ENCODE results near the gene CLK1.
A peak's percentile ranks its signal among the peaks of the same experiment; 100 is the strongest.
"Not testable (repeated sequence)": the region's sequence is repeated elsewhere in the genome, so short reads cannot be mapped to it uniquely, and the experiment has no call there.

Gene CLK1

GRCh38 chr2:200851398-200852248, 12.8 kb downstream of the CLK1 start:
- no peak for DNase-seq (ENCODE audit: low read depth)

GRCh38 chr2:200850512-200851256, 13.8 kb downstream of the CLK1 start:
- no peak for DNase-seq (ENCODE audit: low read depth)

- no peak for DNase-seq (ENCODE audit: low read depth)
These were observed 16.5 kb downstream of the CLK1 start for GRCh38 chr2:200847939-200848338.

- DNase-seq (ENCODE audit: low read depth): no peak
These were observed 17.2 kb downstream of the CLK1 start for GRCh38 chr2:200847269-200847668.

GRCh38 chr2:200845669-200846325, 18.7 kb downstream of the CLK1 start:
- no peak for DNase-seq (ENCODE audit: low read depth)

- DNase-seq (ENCODE audit: low read depth): no peak
These were observed 19.3 kb downstream of the CLK1 start for GRCh38 chr2:200845194-200845593.

- DNase-seq (ENCODE audit: low read depth): no peak
These were observed 20.2 kb downstream of the CLK1 start for GRCh38 chr2:200843993-200844948.

- DNase-seq (ENCODE audit: low read depth): no peak
These were observed 24.9 kb downstream of the CLK1 start for GRCh38 chr2:200839513-200839912.

GRCh38 chr2:200834701-200835100, 29.8 kb downstream of the CLK1 start:
- DNase-seq (ENCODE audit: low read depth): no peak

GRCh38 chr2:200829258-200829655, 35.2 kb downstream of the CLK1 start:
- DNase-seq (ENCODE audit: low read depth): no peak

GRCh38 chr2:200828572-200829257, 35.7 kb downstream of the CLK1 start:
- no peak for DNase-seq (ENCODE audit: low read depth)

- no peak for DNase-seq (ENCODE audit: low read depth)
These were observed 36.4 kb downstream of the CLK1 start for GRCh38 chr2:200828104-200828503.

- no peak for DNase-seq (ENCODE audit: low read depth)
These were observed 42.7 kb downstream of the CLK1 start for GRCh38 chr2:200821686-200822245.

GRCh38 chr2:200820573-200821234, 43.8 kb downstream of the CLK1 start:
- no peak for DNase-seq (ENCODE audit: low read depth)

- DNase-seq (ENCODE audit: low read depth): not testable (repeated sequence)
These were observed 45.7 kb downstream of the CLK1 start for GRCh38 chr2:200818732-200819131.

- DNase-seq (ENCODE audit: low read depth): no peak
These were observed 49.5 kb downstream of the CLK1 start for GRCh38 chr2:200814917-200815316.

GRCh38 chr2:200814276-200814815, 50.1 kb downstream of the CLK1 start:
- no peak for DNase-seq (ENCODE audit: low read depth)

- DNase-seq (ENCODE audit: low read depth): peak; percentile 43
These were observed 52.1 kb downstream of the CLK1 start for GRCh38 chr2:200812122-200813022.
